GM06990 (cell line): Measurements from ENCODE around the gene HDAC11.
"Not testable (repeated sequence)": the region's sequence is repeated elsewhere in the genome, so short reads cannot be mapped to it uniquely, and the experiment has no call there.

Experiments used
- DNase-seq: peaks from one replicate; pipeline ENCODE4 v3.0.0-alpha.2; 2011; ENCODE audit not compliant: insufficient read length; ENCODE audit errors: extremely low read depth
- H3K27me3 ChIP-seq: replicated peaks from 2 replicates; pipeline ENCODE4 v1.6.0; 2011; ENCODE audit warnings: low read length; ENCODE audit not compliant: control insufficient read depth, insufficient read depth
- H3K36me3 ChIP-seq: 2 replicates; pipeline ENCODE4 v1.5.1; 2011; ENCODE audit warnings: low read length; ENCODE audit not compliant: control insufficient read depth, insufficient read depth
- H3K4me3 ChIP-seq: replicated peaks from 2 replicates; pipeline ENCODE4 v1.5.1; 2011; ENCODE audit warnings: low read depth, mild to moderate bottlenecking, control low read depth, low read length
- TF ChIP-seq, protein P1 (sequence below): IDR thresholded peaks from 2 replicates; pipeline ENCODE4 v1.5.1; 2011; ENCODE audit warnings: low read length, control low read depth, mild to moderate bottlenecking, inconsistent platforms; ENCODE audit not compliant: insufficient read depth, poor library complexity, severe bottlenecking

HDAC11 gene

GRCh38 chr3:13517253-13517977, 37.3 kb downstream of the HDAC11 start:
- DNase-seq: no peak
- TF ChIP-seq, protein P1, sequence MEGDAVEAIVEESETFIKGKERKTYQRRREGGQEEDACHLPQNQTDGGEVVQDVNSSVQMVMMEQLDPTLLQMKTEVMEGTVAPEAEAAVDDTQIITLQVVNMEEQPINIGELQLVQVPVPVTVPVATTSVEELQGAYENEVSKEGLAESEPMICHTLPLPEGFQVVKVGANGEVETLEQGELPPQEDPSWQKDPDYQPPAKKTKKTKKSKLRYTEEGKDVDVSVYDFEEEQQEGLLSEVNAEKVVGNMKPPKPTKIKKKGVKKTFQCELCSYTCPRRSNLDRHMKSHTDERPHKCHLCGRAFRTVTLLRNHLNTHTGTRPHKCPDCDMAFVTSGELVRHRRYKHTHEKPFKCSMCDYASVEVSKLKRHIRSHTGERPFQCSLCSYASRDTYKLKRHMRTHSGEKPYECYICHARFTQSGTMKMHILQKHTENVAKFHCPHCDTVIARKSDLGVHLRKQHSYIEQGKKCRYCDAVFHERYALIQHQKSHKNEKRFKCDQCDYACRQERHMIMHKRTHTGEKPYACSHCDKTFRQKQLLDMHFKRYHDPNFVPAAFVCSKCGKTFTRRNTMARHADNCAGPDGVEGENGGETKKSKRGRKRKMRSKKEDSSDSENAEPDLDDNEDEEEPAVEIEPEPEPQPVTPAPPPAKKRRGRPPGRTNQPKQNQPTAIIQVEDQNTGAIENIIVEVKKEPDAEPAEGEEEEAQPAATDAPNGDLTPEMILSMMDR: no peak
- Histone ChIP-seq H3K4me3 (no peak overlapping the region), H3K36me3 (no peaks in the 10 kb centered on the region), H3K27me3 (no peaks in the 10 kb centered on the region; the same call in 1 of the 2 replicates)

DNA sequence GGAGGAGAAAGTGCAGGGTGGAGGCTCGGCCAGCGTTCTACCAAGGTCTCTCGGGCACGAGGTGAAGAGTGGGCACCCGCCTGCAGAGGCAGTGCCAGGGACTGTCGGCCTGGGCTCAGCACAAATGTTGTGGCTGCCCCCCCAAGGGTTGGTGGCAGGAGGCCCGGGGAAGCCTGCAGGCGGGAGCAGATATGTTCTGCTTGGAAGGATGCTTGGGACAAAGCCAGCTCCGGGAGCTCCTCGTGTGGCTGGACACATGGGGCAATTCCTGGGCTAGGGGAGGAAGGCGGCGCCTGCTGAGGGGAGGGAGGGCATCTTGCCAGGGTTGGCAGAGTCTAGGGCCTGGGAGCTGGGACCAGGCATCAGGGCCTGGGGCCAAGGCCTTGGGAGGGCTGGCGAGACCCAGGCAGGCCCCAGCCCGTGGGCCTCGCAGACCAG, 38.4 kb downstream of the HDAC11 start:
- H3K27me3 ChIP-seq: no peaks in the 10 kb centered on the region; the same call in 1 of the 2 replicates
- DNase-seq: no peak
- TF ChIP-seq, protein P1: no peak
- no peak overlapping the region for H3K4me3 ChIP-seq
- no peaks in the 10 kb centered on the region for H3K36me3 ChIP-seq

DNA sequence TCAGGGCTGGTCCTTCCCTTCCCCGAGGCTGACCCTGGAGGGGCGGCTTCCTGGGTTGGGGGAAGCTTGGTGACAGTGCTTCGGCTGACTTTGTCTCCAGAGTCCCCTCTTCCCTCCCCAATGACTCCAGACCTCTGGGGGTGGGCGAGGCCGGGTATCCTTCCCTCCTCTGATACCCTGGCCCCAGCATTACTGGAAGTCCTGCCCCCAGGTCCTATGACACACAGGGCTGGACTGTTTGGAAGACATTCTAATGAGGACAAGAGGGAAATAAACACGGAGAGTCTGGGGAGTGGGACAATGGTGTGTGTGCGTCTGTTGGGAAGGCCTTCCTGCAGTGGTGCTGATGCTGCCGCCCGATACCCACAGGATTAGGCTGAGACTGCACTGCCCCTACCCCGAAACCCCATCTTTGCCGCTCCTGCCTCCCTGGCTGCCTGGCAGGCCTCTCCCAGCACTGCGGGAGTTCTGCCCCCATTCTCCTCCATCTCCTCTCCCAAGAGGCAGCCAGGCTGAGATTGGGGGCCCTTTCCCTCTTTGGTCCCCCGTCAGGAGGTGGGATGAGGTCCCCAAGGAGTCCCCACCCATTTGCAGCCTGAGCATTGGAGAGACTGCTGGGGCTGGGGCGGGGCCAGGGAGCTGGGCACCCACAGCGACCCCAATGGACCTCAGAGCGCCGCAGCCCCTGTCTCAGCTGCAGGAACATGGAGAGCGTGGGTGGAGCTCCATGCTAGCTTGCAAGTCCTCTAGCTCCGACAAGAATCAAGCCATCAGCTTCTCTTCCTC, 39.1 kb downstream of the HDAC11 start:
- Histone ChIP-seq H3K4me3 (no peak overlapping the region), H3K36me3 (no peaks in the 10 kb centered on the region), H3K27me3 (no peaks in the 10 kb centered on the region; the same call in 1 of the 2 replicates)
- TF ChIP-seq, protein P1: no peak
- DNase-seq: no peak

- no peak overlapping the region for H3K4me3 ChIP-seq
- TF ChIP-seq, protein P1: no peak
- no peaks in the 10 kb centered on the region; the same call in 1 of the 2 replicates for H3K27me3 ChIP-seq
- DNase-seq: no peak
- no peaks in the 10 kb centered on the region for H3K36me3 ChIP-seq
Measured at GRCh38 chr3:13520326-13520880, 40.3 kb downstream of the HDAC11 start.

DNA sequence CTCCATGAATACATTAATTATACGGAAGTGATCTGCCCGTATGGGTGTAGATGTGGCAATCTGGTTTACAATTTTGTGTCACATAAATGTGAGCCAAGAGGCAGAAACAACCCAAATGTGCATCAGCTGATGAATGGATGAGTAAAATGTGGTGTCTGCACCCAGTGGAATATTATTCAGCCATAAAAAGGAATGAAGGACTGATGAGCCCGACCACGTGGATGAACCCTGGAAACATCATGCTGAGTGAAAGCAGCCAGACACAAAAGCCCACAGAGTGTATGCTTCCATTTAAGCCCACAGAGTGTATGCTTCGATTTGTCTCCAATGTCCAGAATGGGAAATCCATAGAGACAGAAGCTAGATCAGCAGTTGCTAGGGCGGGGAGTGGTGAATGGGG, 41.2 kb downstream of the HDAC11 start:
- Histone ChIP-seq H3K27me3 (no peaks in the 10 kb centered on the region; the same call in 1 of the 2 replicates), H3K36me3 (no peaks in the 10 kb centered on the region), H3K4me3 (no peak overlapping the region)
- no peak for DNase-seq
- TF ChIP-seq, protein P1: no peak

DNA sequence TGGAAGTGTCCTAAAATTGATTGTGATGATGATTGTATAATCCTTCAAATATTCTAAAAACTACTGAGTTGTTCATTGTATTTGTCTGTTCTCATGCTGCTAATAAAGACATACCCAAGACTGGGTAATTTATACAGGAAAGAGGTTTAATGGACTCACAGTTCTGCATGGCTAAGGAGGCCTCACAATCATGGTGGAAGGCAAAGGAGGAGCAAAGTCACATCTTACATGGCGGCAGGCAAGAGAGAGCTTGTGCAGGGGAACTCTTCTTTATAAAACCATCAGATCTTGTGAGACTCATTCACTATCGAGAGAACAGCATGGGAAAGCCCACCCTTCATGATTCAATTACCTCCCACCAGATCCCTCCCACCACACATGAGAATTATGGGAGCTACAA, 41.6 kb downstream of the HDAC11 start:
- not testable (repeated sequence) for DNase-seq, H3K4me3 ChIP-seq, H3K36me3 ChIP-seq, H3K27me3 ChIP-seq
